K562 (cell line): ENCODE results near the gene CFAP141. TPM values are rescaled to one million over a fixed set of nuclear protein-coding genes. Genes with fewer than 3 reads are reported as not detected.

Experiments
- FOXP4 ChIP-seq: sonication (generic); formaldehyde crosslinking; IDR thresholded peaks from 2 replicates; pipeline ENCODE4 v1.8.0; 2022; ENCODE audit warnings: mild to moderate bottlenecking, missing genetic modification reagents, borderline replicate concordance
- HMGN3 ChIP-seq: IDR thresholded peaks from 2 replicates; pipeline ENCODE4 v1.6.1; 2011; ENCODE audit warnings: borderline replicate concordance, low read depth, mild to moderate bottlenecking, mixed read lengths, low read length; ENCODE audit not compliant: insufficient read length; ENCODE audit errors: extremely low read depth
- KDM4B ChIP-seq, 2 experiments: fragments of 450-650 bp in 1 of 2; sonication (generic) in 1 of 2; IDR thresholded peaks; 2 replicates each; pipeline ENCODE4 v1.6.1; 2016 to 2017; ENCODE audit warnings: borderline replicate concordance in 2 of 2, antibody characterized with exemption in 1 of 2, low read depth in 1 of 2, mild to moderate bottlenecking in 1 of 2
- KLF13 ChIP-seq: fragments of 450-650 bp; IDR thresholded peaks from 2 replicates; pipeline ENCODE4 v1.6.1; 2016; ENCODE audit warnings: missing genetic modification characterization, low read depth, mild to moderate bottlenecking, missing compliant biosample characterization, moderate library complexity, borderline replicate concordance
- MYNN ChIP-seq, 2 experiments: sonication (generic); formaldehyde crosslinking in 1 of 2; IDR thresholded peaks; 2 replicates each; pipeline versions ENCODE4 v1.5.0 to v1.6.1; 2016 to 2020; ENCODE audit warnings: antibody characterized with exemption in 1 of 2, missing genetic modification reagents in 1 of 2
- NBN ChIP-seq: fragments of 450-650 bp; IDR thresholded peaks from 2 replicates; pipeline ENCODE4 v1.6.1; 2016; ENCODE audit warnings: low read depth, mild to moderate bottlenecking
- PHTF2 ChIP-seq: fragments of 250-450 bp; sonication (Bioruptor Pico); IDR thresholded peaks from 2 replicates; pipeline ENCODE4 v1.5.0; 2021; ENCODE audit warnings: mild to moderate bottlenecking
- POU5F1 ChIP-seq: fragments of 150-350 bp; IDR thresholded peaks from 2 replicates; pipeline ENCODE4 v1.6.1; 2014; ENCODE audit warnings: borderline replicate concordance, low read length, low read depth, mild to moderate bottlenecking; ENCODE audit not compliant: partially characterized antibody
- TCFL5 ChIP-seq: fragments of 250-450 bp; sonication (Bioruptor Pico); conservative IDR thresholded peaks from 2 replicates; pipeline ENCODE4 v1.6.1; 2021; ENCODE audit warnings: mild to moderate bottlenecking, moderate library complexity, matching md5 sums
- TRIM25 ChIP-seq: fragments of 450-650 bp; IDR thresholded peaks from 2 replicates; pipeline ENCODE4 v1.7.0; 2016; ENCODE audit warnings: borderline replicate concordance
- ZBTB34 ChIP-seq: fragments of 250-450 bp; sonication (Bioruptor Pico); IDR thresholded peaks from 2 replicates; pipeline ENCODE4 v1.8.0; 2021; ENCODE audit warnings: mild to moderate bottlenecking, moderate library complexity
- ZNF174 ChIP-seq: fragments of 250-450 bp; sonication (Bioruptor Pico); IDR thresholded peaks from 2 replicates; pipeline ENCODE4 v1.4.0; 2020; ENCODE audit warnings: mild to moderate bottlenecking
- ZZZ3 ChIP-seq: fragments of 450-650 bp; IDR thresholded peaks from 2 replicates; pipeline ENCODE4 v1.6.1; 2016; ENCODE audit warnings: antibody characterized with exemption, mild to moderate bottlenecking, moderate library complexity
- polyA plus RNA-seq, 8 experiments: library from polyadenylated mRNA; depleted of rRNA in 4 of 8; stranded (reverse) in 5 of 8; unstranded in 3 of 8; fragments of >200 nt; fragmentation: Nextera tagmentation in 2 of 8; fragmentation: Illumina TruSeq in 1 of 8; extraction: Ambion mirVana in 2 of 8; extraction: Trizol in 1 of 8; gene quantifications; 2 replicates each; pipeline versions ENCODE4 v1.2.1 to v1.2.3, GENCODE V29; 2011 to 2014; ENCODE audit warnings: inconsistent platforms in 1 of 8, missing spikeins in 1 of 8
- total RNA-seq, 7 experiments: library from RNA; depleted of rRNA in 6 of 7; stranded (reverse); fragments of >200 nt in 6 of 7; fragmentation: Illumina TruSeq in 2 of 7; extraction: Trizol in 2 of 7; gene quantifications; 2 replicates each; pipeline versions ENCODE4 v1.2.1 to v1.2.3, GENCODE V29; 2011 to 2021; ENCODE audit warnings: low replicate concordance in 1 of 7
- TF ChIP-seq, protein P1 (sequence below): fragments of 250-450 bp; sonication (Bioruptor Pico); IDR thresholded peaks from 2 replicates; pipeline ENCODE4 v1.4.0; 2020; ENCODE audit warnings: mild to moderate bottlenecking, moderate library complexity

The CFAP141 gene
- total and polyA plus RNA-seq, 9 of the 15 experiments (the other 6 are each of a cell fraction or from before 2014, with no cell fraction given) = not detected

DNA sequence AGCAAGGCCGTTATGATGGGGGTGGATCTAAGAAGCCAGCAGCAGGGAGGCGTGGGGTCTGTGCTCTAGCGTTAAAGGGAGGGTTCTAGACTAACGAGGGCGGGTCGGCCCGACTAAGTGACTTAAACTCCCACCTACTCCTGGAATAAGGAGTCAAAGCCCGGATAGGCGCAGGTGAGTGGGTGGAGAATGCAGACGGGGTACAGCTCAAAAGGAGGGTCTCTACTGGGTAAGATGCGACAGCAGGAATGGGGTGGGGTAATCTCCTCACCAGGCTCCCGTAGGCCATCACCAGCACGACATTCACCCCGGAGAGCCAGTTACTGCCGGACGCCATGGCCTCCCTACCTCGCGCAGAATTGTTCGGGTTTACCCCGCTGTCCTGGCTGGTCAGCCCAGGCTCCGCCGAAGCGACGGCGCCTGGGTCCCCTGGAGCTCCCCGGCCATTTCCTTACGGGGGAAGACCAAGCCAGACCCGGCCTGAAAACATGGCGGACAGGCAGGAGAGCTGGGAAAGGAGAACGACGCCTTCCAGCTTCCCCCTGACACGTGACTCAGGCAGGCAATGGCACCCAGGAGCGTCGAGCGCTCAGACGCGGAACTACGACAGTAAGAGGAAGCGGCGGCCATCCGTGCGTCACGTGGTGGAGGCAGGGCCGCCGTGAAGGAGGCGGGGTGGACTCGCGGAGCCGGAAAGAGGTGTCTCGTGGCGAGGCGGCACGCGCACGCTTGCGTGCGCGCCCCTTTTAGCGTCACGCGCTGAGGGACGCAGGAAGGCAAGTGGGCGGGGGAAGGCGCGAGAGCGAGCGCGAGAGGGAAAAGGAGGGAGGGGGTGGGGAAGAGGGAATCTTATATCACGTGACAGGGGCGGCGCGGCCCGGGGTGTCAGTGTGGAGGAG lies 14.2 kb upstream of the CFAP141 start, which contains the start of gene UBAP2L (continued):
- TF ChIP-seq KLF13 (tag) (no peak; the same call in 1 of the 2 replicates), ZZZ3 (no peak), HMGN3 (peak; percentile 86), MYNN (IDR thresholded peaks at IDR 0.05) (no peak), MYNN (CRISPR knock-in tag; IDR thresholded peaks at IDR 0.05) (no peak), ZBTB34 (CRISPR knock-in tag) (no peak), POU5F1 (no peak), TRIM25 (0 out of 2 replicates have a peak, but pooled peaks have one; percentile 50), NBN (peak; percentile 87; the same call in 1 of the 2 replicates), ZNF174 (CRISPR knock-in tag) (no peak), TCFL5 (CRISPR knock-in tag) (no peak), KDM4B (IDR thresholded peaks at IDR 0.05; ENCODE audit: borderline replicate concordance in 2 of 2, low read depth in 1 of 2) (no peak; a peak in 1 of 4 replicates), FOXP4 (CRISPR knock-in tag) (no peak), PHTF2 (CRISPR knock-in tag) (no peak)
- TF ChIP-seq, protein P1, sequence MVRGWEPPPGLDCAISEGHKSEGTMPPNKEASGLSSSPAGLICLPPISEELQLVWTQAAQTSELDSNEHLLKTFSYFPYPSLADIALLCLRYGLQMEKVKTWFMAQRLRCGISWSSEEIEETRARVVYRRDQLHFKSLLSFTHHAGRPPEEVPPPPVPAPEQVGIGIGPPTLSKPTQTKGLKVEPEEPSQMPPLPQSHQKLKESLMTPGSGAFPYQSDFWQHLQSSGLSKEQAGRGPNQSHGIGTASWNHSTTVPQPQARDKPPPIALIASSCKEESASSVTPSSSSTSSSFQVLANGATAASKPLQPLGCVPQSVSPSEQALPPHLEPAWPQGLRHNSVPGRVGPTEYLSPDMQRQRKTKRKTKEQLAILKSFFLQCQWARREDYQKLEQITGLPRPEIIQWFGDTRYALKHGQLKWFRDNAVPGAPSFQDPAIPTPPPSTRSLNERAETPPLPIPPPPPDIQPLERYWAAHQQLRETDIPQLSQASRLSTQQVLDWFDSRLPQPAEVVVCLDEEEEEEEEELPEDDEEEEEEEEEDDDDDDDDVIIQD (CRISPR knock-in tag) = 0 out of 2 replicates have a peak, but pooled peaks have one; percentile 12
